Measurements from ENCODE around the gene RNASE11.

DNA sequence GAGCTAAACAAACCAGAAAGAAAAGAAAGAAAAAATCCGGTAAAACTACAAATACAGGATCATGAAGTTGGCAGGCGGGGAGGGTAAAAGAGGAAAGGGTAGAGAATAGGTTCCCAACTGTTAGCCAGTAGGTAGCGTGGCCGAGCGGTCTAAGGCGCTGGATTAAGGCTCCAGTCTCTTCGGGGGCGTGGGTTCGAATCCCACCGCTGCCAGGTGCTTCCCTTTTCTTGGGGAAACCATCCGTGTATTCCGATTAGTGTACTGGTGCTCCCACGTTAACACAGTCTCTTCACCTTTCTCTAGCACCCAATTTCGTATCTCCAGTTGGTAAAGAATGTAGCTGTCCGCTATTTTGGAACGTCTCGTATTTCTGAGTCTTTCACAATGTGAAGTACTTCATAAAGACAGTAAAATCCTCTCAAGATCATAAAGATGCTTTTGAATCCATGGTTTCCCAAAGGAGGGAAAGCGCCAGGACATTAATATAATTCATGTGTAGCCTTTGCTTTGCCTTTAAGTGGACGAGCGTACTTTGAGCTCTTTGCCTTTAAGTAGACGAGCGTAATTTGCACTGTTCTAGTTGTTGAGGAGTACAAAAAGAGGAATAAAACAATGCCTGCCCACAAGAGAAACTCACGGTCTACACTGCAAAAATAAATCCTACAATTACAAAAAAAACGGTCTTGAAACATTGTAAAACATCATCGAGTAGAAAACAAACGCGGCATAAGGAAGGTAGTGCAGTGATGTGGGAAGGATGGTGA, 22.4 kb upstream of the RNASE11 start:
- TF ChIP-seq, protein P1, sequence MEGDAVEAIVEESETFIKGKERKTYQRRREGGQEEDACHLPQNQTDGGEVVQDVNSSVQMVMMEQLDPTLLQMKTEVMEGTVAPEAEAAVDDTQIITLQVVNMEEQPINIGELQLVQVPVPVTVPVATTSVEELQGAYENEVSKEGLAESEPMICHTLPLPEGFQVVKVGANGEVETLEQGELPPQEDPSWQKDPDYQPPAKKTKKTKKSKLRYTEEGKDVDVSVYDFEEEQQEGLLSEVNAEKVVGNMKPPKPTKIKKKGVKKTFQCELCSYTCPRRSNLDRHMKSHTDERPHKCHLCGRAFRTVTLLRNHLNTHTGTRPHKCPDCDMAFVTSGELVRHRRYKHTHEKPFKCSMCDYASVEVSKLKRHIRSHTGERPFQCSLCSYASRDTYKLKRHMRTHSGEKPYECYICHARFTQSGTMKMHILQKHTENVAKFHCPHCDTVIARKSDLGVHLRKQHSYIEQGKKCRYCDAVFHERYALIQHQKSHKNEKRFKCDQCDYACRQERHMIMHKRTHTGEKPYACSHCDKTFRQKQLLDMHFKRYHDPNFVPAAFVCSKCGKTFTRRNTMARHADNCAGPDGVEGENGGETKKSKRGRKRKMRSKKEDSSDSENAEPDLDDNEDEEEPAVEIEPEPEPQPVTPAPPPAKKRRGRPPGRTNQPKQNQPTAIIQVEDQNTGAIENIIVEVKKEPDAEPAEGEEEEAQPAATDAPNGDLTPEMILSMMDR (IDR thresholded peaks at IDR 0.05; ENCODE audit: insufficient read depth, low read length) = no peak
- TF ChIP-seq POLR2AphosphoS5 (IDR thresholded peaks at IDR 0.05; ENCODE audit: low read depth) (no peak), SPI1 (IDR thresholded peaks at IDR 0.05; ENCODE audit: borderline replicate concordance, low read depth) (no peak)
- TF ChIP-seq, protein P2, sequence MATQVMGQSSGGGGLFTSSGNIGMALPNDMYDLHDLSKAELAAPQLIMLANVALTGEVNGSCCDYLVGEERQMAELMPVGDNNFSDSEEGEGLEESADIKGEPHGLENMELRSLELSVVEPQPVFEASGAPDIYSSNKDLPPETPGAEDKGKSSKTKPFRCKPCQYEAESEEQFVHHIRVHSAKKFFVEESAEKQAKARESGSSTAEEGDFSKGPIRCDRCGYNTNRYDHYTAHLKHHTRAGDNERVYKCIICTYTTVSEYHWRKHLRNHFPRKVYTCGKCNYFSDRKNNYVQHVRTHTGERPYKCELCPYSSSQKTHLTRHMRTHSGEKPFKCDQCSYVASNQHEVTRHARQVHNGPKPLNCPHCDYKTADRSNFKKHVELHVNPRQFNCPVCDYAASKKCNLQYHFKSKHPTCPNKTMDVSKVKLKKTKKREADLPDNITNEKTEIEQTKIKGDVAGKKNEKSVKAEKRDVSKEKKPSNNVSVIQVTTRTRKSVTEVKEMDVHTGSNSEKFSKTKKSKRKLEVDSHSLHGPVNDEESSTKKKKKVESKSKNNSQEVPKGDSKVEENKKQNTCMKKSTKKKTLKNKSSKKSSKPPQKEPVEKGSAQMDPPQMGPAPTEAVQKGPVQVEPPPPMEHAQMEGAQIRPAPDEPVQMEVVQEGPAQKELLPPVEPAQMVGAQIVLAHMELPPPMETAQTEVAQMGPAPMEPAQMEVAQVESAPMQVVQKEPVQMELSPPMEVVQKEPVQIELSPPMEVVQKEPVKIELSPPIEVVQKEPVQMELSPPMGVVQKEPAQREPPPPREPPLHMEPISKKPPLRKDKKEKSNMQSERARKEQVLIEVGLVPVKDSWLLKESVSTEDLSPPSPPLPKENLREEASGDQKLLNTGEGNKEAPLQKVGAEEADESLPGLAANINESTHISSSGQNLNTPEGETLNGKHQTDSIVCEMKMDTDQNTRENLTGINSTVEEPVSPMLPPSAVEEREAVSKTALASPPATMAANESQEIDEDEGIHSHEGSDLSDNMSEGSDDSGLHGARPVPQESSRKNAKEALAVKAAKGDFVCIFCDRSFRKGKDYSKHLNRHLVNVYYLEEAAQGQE (IDR thresholded peaks at IDR 0.05; ENCODE audit: insufficient replicate concordance, low read depth) = no peak

Data from HL-60 (cell line).